Gastrocnemius medialis (tissue), 4 donors: ENCODE data around the gene CDCA8. TPM values are rescaled to one million over a fixed set of nuclear protein-coding genes. Genes with fewer than 3 reads are reported as not detected.

Source experiments
- ATAC-seq, 2 donors: fragments of 150-250 bp; one replicate each; pipeline ENCODE4 v1.9.1; 2016
- DNase-seq, 2 donors: peaks; one replicate each; pipeline ENCODE4 v3.0.0-alpha.2; 2019
- H3K27ac ChIP-seq, 4 donors: fragments of 200-600 bp; sonication (generic); 1 replicate in 1 of 4; 2 replicates in 3 of 4; pipeline ENCODE4 v1.5.1; 2016 to 2018; ENCODE audit warnings: mild to moderate bottlenecking in 2 of 4, moderate library complexity in 1 of 4
- H3K27me3 ChIP-seq, 3 donors: fragments of 200-600 bp; sonication (generic) in 2 of 3; 1 replicate in 1 of 3; 2 replicates in 2 of 3; pipeline versions ENCODE4 v1.5.1 to v1.6.0; 2016 to 2019; ENCODE audit warnings: mild to moderate bottlenecking in 1 of 3, moderate library complexity in 1 of 3
- H3K36me3 ChIP-seq, 2 donors: fragments of 200-600 bp; sonication (generic) in 1 of 2; one replicate each; pipeline ENCODE4 v1.5.1; 2017 to 2018
- H3K4me1 ChIP-seq, 2 donors: fragments of 200-600 bp; sonication (generic) in 1 of 2; one replicate each; pipeline ENCODE4 v1.5.1; 2016 to 2017; ENCODE audit warnings: mild to moderate bottlenecking in 2 of 2
- H3K4me3 ChIP-seq, 4 donors: fragments of 200-600 bp; sonication (generic) in 3 of 4; 1 replicate in 1 of 4; 2 replicates in 3 of 4; pipeline ENCODE4 v1.5.1; 2016 to 2019; ENCODE audit warnings: mild to moderate bottlenecking in 2 of 4
- H3K9me3 ChIP-seq, 3 donors: fragments of 200-600 bp; sonication (generic) in 2 of 3; 1 replicate in 1 of 3; 2 replicates in 2 of 3; pipeline ENCODE4 v1.5.1; 2016 to 2019
- POLR2A ChIP-seq, 2 donors: fragments of 450-650 bp; IDR thresholded peaks; one replicate each; pipeline ENCODE4 v1.6.1; 2017; ENCODE audit warnings: antibody characterized with exemption in 2 of 2, mild to moderate bottlenecking in 2 of 2, moderate library complexity in 2 of 2
- in situ Hi-C, 4 donors: fragments of 200-750 bp; cut with MboI; loops; one replicate each; pipeline versions ENCODE4 v1.15.0 to v1.8.0; 2017; ENCODE audit warnings: low sequenced_read_pairs in 4 of 4
- intact Hi-C: fragments of 100-400 bp; cut with DNase I; formaldehyde crosslinking; loops from one replicate; pipeline ENCODE4 v1.15.1; 2023; ENCODE audit warnings: low total_unique reads
- total RNA-seq, 4 donors: library from RNA; depleted of rRNA; stranded (reverse); fragments of >200 nt; gene quantifications; one replicate each; pipeline versions ENCODE4 v1.1.0 to v1.2.3, GENCODE V29; 2016
- TF ChIP-seq, protein P1 (sequence below), 5 experiments: fragments of 450-650 bp in 3 of 5; fragments of 200-600 bp in 2 of 5; sonication (generic) in 2 of 5; IDR thresholded peaks in 4 of 5; conservative IDR thresholded peaks in 1 of 5; 1 replicate in 4 of 5; 2 replicates in 1 of 5; pipeline ENCODE4 v1.5.1; 2016 to 2019; ENCODE audit warnings: antibody characterized with exemption in 5 of 5, mild to moderate bottlenecking in 3 of 5, moderate library complexity in 3 of 5

CDCA8 gene
- total RNA-seq, 4 donors from 2014 or later, result 0.46 to 1.5 (median 0.60) TPM; not detected in 1

DNA sequence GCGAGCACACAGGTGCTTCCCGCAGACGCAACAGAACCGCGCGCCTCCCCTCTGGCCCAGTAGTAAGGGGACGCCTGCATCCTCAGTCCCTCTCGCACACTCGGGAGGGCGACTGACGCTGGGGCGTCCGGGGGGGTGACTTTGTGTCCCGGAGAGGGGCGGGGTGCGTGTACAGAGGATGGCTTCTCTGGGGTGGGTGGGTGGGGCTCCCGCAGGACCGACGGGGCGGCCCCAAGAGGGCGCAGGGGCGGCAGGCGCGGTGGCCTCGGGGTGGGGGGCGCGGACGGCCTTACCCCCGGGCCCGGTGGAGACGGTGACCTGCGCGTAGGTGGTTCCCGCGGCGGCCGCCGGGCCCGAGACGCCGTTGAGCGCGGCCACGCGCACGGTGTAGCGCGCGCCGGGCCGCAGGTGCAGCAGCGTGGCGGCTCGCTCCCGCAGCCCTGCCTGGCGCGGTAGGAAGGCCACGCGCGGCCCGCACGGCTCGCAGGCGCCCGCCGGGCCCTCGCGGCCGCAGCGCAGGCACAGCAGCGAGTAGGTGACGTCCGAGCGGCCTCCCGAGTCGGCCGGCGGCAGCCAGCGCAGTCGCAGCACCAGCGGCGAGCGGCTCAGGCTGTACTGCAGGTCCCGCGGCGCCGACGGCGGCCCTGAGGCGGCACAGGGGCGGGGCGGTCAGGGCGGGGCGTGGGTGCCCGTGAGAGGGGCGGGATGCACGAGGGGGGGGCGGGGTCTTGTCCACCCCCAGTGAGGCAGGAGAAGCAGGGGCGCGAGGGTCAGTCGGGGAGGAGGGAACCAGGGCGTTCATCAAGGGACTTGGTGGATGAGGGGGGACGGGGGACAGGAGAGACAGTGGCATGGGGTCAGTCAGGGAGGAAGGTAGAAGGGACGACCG lies 60.5 kb downstream of the CDCA8 start:
- Histone ChIP-seq H3K27ac (no peak overlapping the region), H3K4me1 (no peaks in the 10 kb centered on the region), H3K36me3 (no peaks in the 10 kb centered on the region), H3K4me3 (no peak overlapping the region), H3K27me3 (peaks cover 41 to 47% (median 45%) of the 10 kb centered on the region in 3 donors), H3K9me3 (no peaks in the 10 kb centered on the region)
- in situ Hi-C loops, result no loop called here
- no peak for DNase-seq
- TF ChIP-seq, protein P1, sequence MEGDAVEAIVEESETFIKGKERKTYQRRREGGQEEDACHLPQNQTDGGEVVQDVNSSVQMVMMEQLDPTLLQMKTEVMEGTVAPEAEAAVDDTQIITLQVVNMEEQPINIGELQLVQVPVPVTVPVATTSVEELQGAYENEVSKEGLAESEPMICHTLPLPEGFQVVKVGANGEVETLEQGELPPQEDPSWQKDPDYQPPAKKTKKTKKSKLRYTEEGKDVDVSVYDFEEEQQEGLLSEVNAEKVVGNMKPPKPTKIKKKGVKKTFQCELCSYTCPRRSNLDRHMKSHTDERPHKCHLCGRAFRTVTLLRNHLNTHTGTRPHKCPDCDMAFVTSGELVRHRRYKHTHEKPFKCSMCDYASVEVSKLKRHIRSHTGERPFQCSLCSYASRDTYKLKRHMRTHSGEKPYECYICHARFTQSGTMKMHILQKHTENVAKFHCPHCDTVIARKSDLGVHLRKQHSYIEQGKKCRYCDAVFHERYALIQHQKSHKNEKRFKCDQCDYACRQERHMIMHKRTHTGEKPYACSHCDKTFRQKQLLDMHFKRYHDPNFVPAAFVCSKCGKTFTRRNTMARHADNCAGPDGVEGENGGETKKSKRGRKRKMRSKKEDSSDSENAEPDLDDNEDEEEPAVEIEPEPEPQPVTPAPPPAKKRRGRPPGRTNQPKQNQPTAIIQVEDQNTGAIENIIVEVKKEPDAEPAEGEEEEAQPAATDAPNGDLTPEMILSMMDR (IDR thresholded peaks at IDR 0.05 in 4 of 5, conservative IDR thresholded peaks at IDR 0.05 in 1 of 5), result no peak
- no peak for TF ChIP-seq POLR2A (IDR thresholded peaks at IDR 0.05)
- no peak for ATAC-seq
- intact Hi-C loops, result no loop called here

DNA sequence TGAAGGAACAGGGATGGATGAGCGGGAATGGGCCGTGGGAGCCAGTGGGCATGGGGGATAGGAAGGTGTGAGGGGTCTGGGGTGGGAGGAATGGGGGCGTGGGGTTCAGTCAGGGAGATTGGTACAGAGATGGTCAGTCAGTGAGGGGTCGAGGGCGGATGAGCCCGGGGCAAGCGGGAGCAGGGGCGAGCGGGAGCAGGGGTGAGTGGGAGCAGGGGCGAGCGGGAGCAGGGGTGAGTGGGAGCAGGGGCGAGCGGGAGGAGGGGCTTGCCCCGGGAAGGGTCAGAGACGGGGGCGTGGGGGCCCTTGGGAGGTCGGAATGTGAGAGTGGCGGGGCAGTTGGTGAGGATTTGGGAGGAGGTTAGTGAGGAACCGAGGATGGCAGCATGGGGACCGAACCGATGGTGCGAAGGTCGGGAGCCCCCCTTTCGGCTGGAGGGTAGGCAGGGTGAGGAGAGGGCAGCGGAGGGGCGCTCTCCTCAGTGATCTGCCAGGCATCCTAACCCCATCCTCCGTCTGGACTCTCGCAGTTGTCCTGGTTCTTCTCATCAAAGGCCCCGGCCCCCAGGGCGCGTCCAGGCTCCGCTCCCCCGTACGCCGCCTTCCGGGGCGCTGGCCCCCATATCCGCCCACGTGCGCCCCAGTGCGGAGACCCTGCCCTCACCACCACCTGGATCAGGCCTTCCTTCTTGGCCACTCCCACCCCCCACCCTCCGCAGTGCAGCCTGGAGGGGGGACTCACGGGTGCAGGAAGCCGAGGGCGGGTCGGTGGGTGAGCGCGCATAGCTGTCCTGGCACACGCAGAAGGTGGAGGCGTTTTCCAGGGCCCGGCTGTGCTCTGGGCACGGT lies 61.4 kb downstream of the CDCA8 start:
- in situ Hi-C loops (no loop called here), intact Hi-C loops (no loop called here)
- Histone ChIP-seq H3K27me3 (peaks cover 41 to 47% (median 45%) of the 10 kb centered on the region in 3 donors), H3K36me3 (no peaks in the 10 kb centered on the region), H3K27ac (no peak overlapping the region), H3K4me3 (no peak overlapping the region), H3K4me1 (no peaks in the 10 kb centered on the region), H3K9me3 (no peaks in the 10 kb centered on the region)
- TF ChIP-seq, protein P1 (IDR thresholded peaks at IDR 0.05 in 4 of 5, conservative IDR thresholded peaks at IDR 0.05 in 1 of 5), result no peak
- no peak for TF ChIP-seq POLR2A (IDR thresholded peaks at IDR 0.05)
- DNase-seq (no peak), ATAC-seq (no peak)

DNA sequence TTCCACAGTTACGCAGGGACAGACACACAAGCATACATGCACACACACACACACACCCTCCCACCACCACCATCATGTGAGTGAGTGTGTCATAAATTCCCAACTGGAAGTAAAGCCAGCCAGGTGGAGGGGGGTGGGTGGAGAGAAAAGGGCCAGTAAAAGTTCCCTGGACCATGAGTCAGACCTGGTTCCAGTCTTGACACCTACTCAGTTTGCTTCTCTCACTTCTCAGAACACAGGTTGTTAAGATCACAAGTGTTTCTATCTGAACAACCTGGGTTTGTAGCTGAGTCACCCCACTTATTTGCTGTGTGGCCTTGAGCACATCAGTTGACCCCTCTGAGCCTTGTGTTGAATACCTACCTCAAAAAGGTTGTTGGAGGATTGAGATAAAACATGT lies 63.0 kb downstream of the CDCA8 start:
- Histone ChIP-seq H3K4me1 (no peaks in the 10 kb centered on the region), H3K9me3 (no peaks in the 10 kb centered on the region), H3K27me3 (peaks cover 35 to 42% (median 40%) of the 10 kb centered on the region in 3 donors), H3K36me3 (no peaks in the 10 kb centered on the region), H3K4me3 (no peak overlapping the region), H3K27ac (no peak overlapping the region)
- DNase-seq, result no peak
- TF ChIP-seq, protein P1 (IDR thresholded peaks at IDR 0.05 in 4 of 5, conservative IDR thresholded peaks at IDR 0.05 in 1 of 5), result no peak
- TF ChIP-seq POLR2A (IDR thresholded peaks at IDR 0.05), result no peak
- intact Hi-C loops, result no loop called here
- in situ Hi-C loops, result no loop called here
- no peak for ATAC-seq

DNA sequence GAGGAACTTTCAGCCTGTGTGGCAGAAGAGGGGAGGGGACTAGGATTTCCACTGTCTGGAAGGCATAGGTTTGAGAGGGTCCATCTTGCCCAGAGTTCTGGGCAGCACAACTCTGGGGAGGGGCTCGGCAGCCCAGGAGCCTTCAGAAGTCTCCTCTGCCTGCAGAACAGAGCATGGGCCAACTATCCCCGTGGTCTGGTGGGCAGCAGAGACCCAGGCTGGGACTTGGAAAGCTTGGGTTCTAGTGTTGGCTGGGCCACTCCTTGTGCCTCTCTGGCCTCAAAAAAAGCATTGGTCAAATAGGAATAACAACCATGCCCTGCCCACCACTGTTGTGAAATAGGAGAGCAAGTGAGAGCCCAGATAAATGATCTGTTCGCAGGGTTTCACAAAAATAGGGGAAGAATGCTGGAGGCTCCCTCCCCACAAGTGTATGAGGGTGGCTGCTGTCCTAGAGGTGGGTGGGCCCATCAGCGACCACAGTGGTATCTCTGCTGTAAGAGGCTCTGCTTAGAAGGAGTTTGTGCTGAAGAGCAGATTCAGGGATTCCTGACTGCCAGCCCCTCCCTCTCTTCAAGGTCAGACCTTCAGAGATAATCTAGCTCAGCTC lies 63.7 kb downstream of the CDCA8 start:
- H3K27ac ChIP-seq, result no peak overlapping the region
- H3K4me1 ChIP-seq, result no peaks in the 10 kb centered on the region
- H3K27me3 ChIP-seq, result peaks cover 28 to 35% (median 33%) of the 10 kb centered on the region in 3 donors
- TF ChIP-seq, protein P1 (IDR thresholded peaks at IDR 0.05 in 4 of 5, conservative IDR thresholded peaks at IDR 0.05 in 1 of 5), result no peak
- no peak for TF ChIP-seq POLR2A (IDR thresholded peaks at IDR 0.05)
- intact Hi-C loops, result no loop called here
- no peak for DNase-seq
- H3K9me3 ChIP-seq, result no peaks in the 10 kb centered on the region
- ATAC-seq, result no peak
- no peaks in the 10 kb centered on the region for H3K36me3 ChIP-seq
- in situ Hi-C loops, result no loop called here
- no peak overlapping the region for H3K4me3 ChIP-seq

Other genes with a start within 250 kb of the CDCA8 start
- gene ZC3H12A, start 217.9 kb upstream of the CDCA8 start, total RNA-seq, result 10 to 100 TPM in 1 of 4 donors, 1 to 10 TPM in 3; 5.3 to 27.1 (median 8.6) TPM
- gene MEAF6, start 177.8 kb upstream of the CDCA8 start, total RNA-seq, result 10 to 100 TPM; 72.1 to 81.0 (median 74.5) TPM
- 1 to 10 TPM; 5.2 to 9.2 (median 6.5) TPM for gene SNIP1, start 138.2 kb upstream of the CDCA8 start, total RNA-seq
- 1 to 10 TPM; 1.5 to 4.0 (median 2.3) TPM for gene DNALI1, start 135.6 kb upstream of the CDCA8 start, total RNA-seq
- gene GNL2, start 96.6 kb upstream of the CDCA8 start, total RNA-seq, result 10 to 100 TPM; 37.2 to 49.1 (median 43.2) TPM
- under 1 TPM in 1 of 4 donors, not detected in 3; 0.53 TPM for gene RSPO1, start 57.6 kb upstream of the CDCA8 start, total RNA-seq
- gene EPHA10, start 72.6 kb downstream of the CDCA8 start, total RNA-seq, result under 1 TPM in 1 of 4 donors, not detected in 3; 0.17 TPM
- gene MANEAL, start 101.3 kb downstream of the CDCA8 start, total RNA-seq, result 1 to 10 TPM; 2.3 to 9.9 (median 4.0) TPM
- gene C1orf122, start 115.3 kb downstream of the CDCA8 start, total RNA-seq, result 10 to 100 TPM; 41.2 to 96.0 (median 56.8) TPM
- gene YRDC, start 115.7 kb downstream of the CDCA8 start, total RNA-seq, result 10 to 100 TPM; 11.2 to 13.6 (median 11.7) TPM
- 1 to 10 TPM; 4.0 to 9.4 (median 6.4) TPM for gene MTF1, start 167.1 kb downstream of the CDCA8 start, total RNA-seq